ENCODE measurements around the gene ANKRD33B.
A peak's percentile ranks its signal among the peaks of the same experiment; 100 is the strongest.

The ANKRD33B gene

DNA sequence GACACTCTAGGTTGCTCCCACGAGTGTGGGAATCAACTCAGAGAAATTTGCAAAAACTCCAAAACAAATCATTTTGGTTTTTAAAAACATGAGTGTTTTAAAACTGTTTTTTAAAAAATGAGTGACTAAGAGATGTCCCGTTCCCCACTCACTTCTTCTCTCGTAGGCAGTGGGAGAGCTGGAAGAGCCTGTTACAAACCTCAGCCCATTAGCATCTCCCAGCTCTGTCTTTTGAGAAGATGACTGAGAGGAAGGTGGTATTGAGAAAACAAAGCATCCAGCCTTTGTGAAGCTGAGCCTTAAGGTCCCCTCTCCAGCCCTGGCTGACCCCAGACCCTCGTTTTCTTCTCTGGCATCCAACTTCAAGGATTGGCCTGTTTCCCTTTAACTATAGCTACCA, 4.7 kb upstream of the ANKRD33B start:
- TF ChIP-seq, protein P1, sequence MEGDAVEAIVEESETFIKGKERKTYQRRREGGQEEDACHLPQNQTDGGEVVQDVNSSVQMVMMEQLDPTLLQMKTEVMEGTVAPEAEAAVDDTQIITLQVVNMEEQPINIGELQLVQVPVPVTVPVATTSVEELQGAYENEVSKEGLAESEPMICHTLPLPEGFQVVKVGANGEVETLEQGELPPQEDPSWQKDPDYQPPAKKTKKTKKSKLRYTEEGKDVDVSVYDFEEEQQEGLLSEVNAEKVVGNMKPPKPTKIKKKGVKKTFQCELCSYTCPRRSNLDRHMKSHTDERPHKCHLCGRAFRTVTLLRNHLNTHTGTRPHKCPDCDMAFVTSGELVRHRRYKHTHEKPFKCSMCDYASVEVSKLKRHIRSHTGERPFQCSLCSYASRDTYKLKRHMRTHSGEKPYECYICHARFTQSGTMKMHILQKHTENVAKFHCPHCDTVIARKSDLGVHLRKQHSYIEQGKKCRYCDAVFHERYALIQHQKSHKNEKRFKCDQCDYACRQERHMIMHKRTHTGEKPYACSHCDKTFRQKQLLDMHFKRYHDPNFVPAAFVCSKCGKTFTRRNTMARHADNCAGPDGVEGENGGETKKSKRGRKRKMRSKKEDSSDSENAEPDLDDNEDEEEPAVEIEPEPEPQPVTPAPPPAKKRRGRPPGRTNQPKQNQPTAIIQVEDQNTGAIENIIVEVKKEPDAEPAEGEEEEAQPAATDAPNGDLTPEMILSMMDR (IDR thresholded peaks at IDR 0.05; ENCODE audit: insufficient read depth, low read depth, low read length, missing control alignments): no peak
- H3K4me3 ChIP-seq (ENCODE audit: low read depth, low read length): no peak overlapping the region
- no peak for DNase-seq (ENCODE audit: low read depth)

- TF ChIP-seq, protein P1 (IDR thresholded peaks at IDR 0.05; ENCODE audit: insufficient read depth, low read depth, low read length, missing control alignments): no peak
These were observed 4.0 kb upstream of the ANKRD33B start for GRCh38 chr5:10559871-10560270.

DNA sequence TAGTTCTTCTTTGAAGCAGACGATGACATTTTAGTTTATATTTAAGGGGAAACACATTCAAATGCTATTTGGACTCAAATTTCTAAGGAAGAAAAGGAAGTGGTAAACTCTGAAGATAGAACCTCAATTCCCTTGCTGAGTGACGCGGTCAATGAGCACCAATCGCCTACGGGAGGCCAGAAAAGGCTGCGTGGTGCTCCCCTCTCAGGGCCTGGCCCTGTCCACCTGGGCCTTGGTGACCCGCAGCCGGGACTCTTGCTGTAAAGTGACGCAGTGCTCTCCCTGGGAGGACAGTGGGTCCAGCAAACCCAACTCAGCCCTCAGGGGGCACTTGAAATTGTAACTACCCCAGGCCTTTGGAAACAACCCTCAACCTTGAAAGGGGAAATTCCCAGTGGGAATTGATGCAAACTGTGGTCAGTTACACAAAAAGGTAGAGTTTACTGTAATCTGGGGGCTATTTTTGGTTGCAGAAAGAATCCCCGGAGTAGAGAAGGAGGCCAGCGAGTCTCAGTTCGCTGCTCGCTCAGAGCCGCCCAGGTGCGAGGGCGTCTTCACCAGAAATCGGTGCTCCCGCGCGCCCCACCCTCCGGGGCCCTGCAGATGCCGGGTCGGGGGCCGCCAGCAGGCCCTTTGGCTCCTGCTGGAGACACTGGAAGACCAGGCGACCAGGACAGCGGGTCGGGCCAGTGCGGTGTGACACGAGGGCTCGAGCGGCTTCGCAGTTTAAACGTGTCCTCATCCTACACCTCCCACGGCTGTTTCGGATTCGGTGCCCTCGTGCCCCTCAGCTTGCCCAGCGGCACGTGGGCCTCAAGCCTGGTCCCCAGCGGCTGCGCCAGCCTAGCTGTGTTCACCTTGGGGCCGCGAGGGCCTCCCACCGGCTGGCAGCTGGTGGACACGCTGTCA, 1.4 kb upstream of the ANKRD33B start:
- DNase-seq (ENCODE audit: low read depth): peak; percentile 79
- TF ChIP-seq, protein P1 (IDR thresholded peaks at IDR 0.05; ENCODE audit: insufficient read depth, low read depth, low read length, missing control alignments): no peak
- peak overlapping the region; percentile 89 for H3K4me3 ChIP-seq (ENCODE audit: low read depth, low read length)

More at GRCh38 chr5:10559871-10560270, 4.0 kb upstream of the ANKRD33B start:
- no peak overlapping the region for H3K4me3 ChIP-seq (ENCODE audit: low read depth, low read length)
- no peak for DNase-seq (ENCODE audit: low read depth)

DNA sequence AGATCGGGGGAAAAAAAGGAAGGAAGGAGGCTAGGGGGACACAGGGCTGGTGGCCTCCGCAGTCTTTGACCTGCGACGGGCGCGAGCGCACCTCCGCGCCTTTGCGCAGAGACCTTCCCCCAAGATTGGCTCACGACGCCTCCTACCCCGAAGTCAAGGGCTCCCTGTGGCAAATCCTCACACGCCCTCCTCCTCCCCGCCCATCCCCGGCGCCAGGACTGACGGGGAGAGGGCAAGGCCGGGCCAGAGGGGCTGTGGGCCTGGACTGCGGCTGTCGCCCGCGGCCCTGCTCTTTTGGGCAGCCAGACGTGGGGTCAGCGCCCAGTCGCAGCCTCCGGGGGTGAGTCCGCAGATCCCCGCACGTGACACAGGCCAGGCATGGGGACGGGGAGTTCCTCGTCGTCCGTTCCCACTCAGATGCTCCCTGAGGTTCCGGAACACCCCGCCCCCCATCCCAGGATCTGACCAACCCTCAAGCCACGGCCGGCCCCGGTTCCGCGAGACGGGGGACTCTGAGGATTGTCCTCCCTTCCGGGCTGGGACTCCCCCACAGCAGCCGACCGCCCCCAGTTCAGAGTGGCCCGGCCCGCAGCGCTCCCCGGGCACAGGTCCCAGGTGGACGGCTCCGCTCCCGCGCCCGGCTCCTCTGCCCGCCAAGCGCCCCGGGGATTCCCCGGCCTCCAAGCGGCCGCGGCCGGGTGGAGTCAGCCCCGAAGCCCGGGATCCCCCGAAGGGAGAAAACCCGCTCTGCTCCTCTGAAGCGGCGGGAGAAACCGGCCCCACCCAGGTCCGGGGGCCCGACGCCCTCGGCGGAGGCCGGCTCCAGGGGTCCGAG, 543 bp upstream of the ANKRD33B start:
- DNase-seq (ENCODE audit: low read depth): peak; percentile 75
- H3K4me3 ChIP-seq (ENCODE audit: low read depth, low read length): peak overlapping the region; percentile 89
- TF ChIP-seq, protein P1 (IDR thresholded peaks at IDR 0.05; ENCODE audit: insufficient read depth, low read depth, low read length, missing control alignments): no peak

DNA sequence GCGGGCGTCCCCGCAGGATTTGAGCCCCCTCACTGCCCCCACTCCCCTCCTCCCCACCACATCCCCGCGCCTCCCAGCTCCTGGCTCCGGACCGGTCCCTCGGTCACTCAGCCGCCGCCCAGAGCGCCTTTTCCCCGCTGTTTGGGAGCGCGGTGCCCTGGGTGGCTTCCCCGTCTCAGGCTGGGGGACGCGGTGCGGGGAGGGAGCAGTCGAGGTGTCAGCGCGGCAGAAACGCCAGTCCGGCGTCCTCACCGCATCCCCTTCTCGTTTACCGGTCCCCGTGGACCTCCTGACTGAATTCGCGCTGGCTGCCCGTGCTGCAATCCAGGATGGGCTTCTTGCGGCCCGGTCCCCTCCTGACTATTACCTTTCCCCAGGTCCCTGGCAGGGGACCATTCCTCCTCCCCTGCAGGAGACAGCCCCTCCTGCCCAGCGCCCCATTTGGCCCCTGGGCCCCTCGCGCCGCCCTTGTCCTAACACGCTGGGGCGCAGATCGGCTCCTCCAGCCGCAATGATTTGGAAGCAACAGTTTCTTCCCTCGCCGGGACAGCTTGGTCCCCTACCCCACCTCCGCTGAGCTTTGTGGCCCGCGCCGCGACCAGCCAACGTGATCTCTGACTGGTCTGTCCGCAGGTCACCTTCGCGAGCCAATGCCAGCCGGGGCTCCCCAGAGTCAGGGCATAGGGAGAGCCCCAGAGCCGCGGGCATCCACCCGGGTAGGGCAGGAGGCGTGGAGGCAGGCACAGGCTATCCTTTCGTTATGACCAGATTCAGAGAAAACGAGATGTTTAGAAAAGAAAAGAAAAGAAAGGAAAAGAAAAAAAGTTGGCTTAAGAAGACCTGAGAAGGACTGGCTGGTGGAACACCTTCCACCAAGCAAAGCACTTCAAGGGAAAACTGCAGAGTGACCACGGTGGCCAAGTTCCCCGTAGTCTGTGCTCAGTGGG, 1.2 kb downstream of the ANKRD33B start:
- TF ChIP-seq, protein P1 (IDR thresholded peaks at IDR 0.05; ENCODE audit: insufficient read depth, low read depth, low read length, missing control alignments): no peak
- DNase-seq (ENCODE audit: low read depth): no peak
- H3K4me3 ChIP-seq (ENCODE audit: low read depth, low read length): peak overlapping the region; percentile 75

Data from GM12865 (cell line).